HG03558 (cell line): ENCODE results near the gene DGKZ.

Experiments used
- ATAC-seq: cut with Tn5 transposase; IDR thresholded peaks from one replicate; pipeline ENCODE4 v1.9.1; 2021; ENCODE audit warnings: moderate number of reproducible peaks; ENCODE audit not compliant: unreplicated experiment; ENCODE audit errors: extremely low read depth

Gene DGKZ

DNA sequence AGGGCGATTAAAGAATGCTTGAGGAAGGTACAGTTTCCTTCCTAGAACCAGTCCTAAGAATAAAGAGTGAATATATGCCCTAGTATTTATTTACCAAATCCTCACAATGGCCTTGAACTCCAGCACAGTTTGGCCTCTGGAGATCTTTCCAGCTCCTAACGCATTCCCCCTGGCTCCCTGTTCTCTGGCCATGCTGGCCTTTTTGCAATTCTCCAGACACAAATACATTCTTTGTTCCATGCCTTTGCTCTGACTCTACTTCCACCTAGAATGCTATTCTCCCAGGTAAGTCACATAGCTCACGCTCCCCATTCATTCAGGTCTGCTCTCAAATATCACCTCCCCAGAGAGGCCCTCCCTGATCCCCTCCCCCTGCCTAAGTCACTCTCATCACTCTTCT is 3.7 kb upstream of the DGKZ start:
- ATAC-seq: no peak

DNA sequence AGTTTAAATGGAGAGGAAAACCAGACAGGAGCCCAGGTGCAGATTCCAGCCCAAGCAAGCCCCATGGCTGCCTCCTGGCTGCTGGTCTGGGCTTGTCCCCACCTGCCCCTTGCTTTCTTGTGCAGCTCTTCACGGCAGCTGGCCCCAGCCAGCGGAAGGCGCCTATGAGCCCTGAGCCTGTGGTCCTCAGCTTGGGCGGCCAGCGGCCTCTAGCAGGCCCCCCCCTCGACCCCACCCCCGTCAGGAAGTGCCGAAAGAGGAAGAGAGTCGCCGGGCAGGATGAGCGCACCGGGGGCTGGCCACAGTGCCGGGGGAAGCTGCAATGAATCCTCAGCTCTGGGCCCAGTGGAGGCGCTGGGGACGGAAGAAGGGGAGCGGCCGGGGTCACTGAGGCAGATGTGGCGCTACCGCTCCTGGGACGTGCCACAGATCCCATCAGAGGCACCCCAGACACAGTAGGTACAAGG is 2.1 kb upstream of the DGKZ start:
- no peak for ATAC-seq

DNA sequence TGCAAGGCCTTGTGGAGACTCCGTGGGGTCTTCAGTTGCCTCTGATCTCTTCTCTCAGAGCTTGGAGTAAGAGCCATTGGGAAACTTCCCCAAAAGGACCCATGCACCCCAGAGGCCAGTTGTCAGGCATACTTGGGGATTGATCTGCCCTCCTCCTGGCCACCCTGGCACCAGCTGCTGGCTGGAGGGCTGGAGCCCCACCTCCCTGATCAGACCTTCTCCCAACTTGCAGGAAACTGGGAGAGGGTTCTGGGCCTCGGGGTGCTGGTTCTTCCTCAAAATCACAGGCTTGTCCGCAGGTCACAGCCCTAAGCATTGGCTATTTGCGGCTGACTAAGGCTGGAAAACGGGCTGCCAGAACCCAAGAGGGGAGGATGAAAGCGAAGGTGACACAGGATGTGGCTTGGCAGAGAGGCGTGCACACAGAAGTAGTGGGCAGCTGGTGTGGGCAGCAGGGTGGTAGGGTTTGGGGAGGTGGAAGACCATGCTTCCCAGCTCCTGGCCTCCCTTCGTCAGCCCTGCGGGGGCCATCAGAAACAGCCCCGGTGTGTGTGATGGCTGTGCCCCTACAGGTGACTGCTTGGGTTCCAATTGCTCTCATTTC is 1.3 kb upstream of the DGKZ start:
- no peak for ATAC-seq

- ATAC-seq: no peak
These were observed 511 bp downstream of the DGKZ start for GRCh38 chr11:46347637-46348311.

GRCh38 chr11:46348566-46349401 is 1.5 kb downstream of the DGKZ start:
- no peak for ATAC-seq

DNA sequence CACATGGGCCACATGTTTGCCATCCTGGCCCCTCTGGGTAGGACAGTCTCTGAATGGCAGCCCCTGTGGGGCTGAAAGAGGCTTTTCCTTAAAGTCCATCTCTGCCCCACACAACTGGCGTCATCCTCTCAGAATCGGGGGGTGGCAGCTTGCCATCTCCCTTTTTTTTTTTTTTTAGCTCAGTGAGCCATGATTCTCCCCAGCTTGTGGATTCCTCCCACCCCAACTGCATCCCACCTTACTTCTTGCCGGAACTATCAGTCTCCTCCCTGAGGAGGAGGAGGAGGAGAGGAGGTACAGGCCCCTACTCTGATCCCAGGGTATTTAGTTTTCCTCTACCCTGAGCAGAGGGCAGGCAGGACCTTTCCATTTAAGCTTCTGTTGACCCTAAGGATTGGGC is 3.4 kb downstream of the DGKZ start:
- ATAC-seq: no peak

DNA sequence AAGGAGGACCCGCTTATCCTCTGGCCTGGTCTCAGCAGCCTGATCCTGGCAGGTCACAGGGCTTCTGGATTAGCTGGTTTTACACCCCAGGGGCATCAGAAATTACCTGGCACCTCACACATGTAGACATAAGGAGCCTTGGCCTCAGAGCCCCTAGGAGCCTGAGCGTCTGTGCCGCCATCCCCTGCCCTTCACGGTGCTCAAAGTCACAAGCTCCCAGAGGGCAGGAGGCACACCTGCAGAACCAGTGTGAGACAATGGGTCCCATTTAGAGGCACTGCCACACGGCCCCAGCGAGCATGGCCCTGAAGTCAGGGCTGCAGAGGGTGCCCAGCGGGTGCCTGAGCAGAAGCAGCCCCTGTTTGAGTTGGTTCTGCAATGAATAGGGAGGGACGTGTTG is 3.9 kb downstream of the DGKZ start:
- no peak for ATAC-seq

GRCh38 chr11:46351606-46352005 is 4.3 kb downstream of the DGKZ start:
- no peak for ATAC-seq

GRCh38 chr11:46352063-46352841 is 5.0 kb downstream of the DGKZ start:
- ATAC-seq: no peak

DNA sequence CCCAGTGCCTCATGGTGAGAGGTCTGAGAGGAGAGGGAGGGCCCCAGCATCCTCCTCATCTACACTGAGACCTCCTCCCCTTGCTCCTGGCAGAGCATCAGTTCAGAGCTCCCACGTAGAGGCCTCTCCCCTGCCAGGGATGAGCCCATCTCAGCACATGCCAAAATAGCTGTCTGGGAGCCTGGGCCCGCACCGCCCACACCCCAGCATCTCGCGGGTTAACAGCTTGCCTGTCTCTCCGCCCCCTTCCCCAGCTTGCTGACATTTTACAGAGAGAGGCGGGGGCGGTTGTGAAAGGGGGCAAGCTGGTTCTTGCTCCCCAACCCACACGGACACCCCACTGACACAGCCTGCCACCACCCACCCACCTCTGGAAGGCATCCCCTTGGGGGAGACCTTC is 6.4 kb downstream of the DGKZ start:
- ATAC-seq: no peak

DNA sequence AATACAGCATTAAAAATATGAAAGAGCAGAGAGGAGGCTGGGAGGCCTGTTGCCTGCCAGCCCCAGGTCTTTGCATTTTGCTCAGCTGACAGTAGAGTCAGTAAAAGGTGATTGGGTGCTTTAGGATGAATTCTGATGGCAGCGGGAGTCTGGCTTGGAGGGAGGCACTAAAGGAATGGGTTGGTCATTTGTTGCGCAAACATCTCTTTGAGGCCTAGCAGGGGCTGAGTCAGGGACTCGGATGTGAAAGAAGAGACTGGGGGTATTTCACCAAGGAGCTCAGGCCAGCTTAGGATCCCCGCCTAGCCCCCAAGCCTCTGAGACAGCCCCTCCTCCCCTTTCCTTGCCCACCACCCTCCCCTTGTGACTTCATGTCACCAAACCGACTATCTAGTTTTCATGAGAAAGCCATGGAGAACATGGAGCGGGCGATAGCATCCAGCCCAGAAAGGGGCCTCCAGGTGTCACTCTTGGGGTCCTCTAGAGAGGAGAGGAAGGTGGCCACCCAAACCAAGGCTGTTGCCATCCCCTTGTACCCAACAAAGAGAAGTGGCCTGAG is 9.7 kb downstream of the DGKZ start:
- no peak for ATAC-seq

GRCh38 chr11:46357483-46357936 is 10.2 kb downstream of the DGKZ start:
- ATAC-seq: no peak

GRCh38 chr11:46359953-46360352 is 12.7 kb downstream of the DGKZ start:
- ATAC-seq: no peak

DNA sequence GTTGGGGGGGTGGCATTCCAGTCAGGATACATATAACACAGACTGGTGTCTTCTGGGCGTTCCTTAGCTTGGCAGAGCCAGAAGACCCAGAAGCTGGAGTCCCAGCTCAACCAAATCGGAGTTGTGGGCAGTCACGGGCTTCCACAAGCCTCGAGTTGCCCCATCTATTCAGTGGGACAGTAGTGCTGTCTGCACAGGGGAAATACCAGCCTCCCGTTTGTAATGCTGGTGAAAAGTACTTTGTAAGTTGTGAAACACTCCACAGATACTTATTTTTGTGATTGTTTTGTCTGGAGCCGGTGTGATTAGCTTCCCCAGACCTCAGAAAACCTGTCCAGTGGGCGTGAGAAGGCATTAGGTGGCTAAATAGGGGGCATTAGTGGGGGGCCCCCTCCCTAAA is 13.6 kb downstream of the DGKZ start:
- no peak for ATAC-seq

- peak; percentile 69 for ATAC-seq
These were observed 14.3 kb downstream of the DGKZ start for GRCh38 chr11:46361283-46362155.

DNA sequence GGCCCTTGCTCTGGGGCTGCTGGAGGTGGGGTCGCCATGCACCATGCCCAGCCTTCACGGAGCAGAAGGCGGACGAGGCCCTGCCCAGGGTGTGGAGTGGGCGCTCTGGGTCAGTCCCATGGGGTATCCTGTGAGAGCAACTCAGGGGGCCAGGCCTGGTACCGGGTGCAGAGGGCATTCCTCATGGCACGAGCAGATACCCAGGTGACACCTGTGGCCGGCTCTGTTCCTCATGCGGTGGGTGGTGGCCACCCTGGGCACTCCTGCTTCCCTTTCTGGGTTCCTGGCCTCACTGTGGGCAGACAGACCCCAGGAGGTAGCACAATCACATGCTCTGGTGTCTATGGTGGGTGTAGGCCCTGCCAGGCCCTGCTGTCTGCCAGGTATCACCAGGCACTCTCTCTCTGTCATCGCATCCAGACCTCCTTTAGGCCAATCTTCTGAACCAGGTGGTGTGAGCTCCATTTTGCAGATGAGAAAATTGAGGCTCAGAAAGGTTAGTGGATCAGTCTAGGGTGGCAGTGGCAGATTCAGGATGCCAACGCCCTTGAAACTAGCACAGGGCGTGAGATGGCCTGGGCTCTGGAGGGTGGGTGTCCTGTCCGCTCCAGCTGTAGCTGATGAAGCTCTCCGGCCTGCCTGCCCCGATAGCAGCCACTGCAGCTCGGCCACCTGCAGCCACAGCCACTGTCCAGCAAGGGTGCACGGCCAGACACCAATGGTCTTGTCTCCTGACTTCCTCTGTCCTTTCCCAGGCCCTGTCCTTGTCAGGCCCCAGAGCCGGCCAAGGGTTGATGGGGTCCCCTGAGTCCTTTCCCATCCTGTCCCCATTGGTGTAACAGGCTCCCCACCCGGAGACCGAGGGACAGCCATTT is 15.1 kb downstream of the DGKZ start:
- ATAC-seq: no peak

DNA sequence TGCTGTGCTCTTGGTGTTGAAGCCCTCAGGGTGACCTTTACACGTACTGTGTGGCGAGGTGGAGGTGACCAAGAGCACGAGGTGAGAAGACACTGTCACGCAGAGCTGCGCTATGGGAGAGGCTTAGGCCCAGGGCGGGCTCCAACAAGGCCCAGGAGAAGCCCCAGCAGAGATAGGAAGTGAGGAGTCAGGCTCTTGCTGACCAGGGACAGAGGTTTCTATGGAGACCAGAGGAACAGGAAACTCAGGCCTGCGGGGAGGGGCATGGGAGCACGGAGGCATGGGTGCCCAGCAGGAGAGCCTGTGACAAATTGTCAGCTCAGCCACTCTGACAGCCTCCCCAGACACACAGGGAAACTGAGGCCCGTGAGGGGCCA is 15.8 kb downstream of the DGKZ start:
- ATAC-seq: no peak

GRCh38 chr11:46363455-46364005 is 16.3 kb downstream of the DGKZ start:
- ATAC-seq: no peak
